ENCODE data around the gene KDELR1. TPM values are rescaled to one million over a fixed set of nuclear protein-coding genes. Genes with fewer than 3 reads are reported as not detected.

The KDELR1 gene
- total and polyA plus RNA-seq, 2 experiments from 2014 or later = 159 to 186 TPM

GRCh38 chr19:48396824-48397176 lies 5.4 kb upstream of the KDELR1 start:
- Histone ChIP-seq H3K27me3 (peaks cover 19% of the 10 kb centered on the region), H3K27ac (no peak overlapping the region), H3K9me3 (ENCODE audit: low read depth) (no peaks in the 10 kb centered on the region), H3K4me1 (ENCODE audit: low read depth) (peaks cover 14% of the 10 kb centered on the region), H3K4me3 (no peak overlapping the region), H3K36me3 (no peaks in the 10 kb centered on the region)
- no peak for DNase-seq (ENCODE audit: low read depth in 1 of 2, low spot score in 1 of 2)
- TF ChIP-seq CTCF (IDR thresholded peaks at IDR 0.05; ENCODE audit: low read depth, low read length) = no peak

GRCh38 chr19:48396016-48396823 lies 4.9 kb upstream of the KDELR1 start:
- H3K4me3 ChIP-seq = no peak overlapping the region

GRCh38 chr19:48395499-48395898 lies 4.1 kb upstream of the KDELR1 start:
- no peak overlapping the region for H3K27ac ChIP-seq
- peaks cover 19% of the 10 kb centered on the region for H3K27me3 ChIP-seq
- H3K4me3 ChIP-seq = no peak overlapping the region
- DNase-seq (ENCODE audit: low read depth in 1 of 2, low spot score in 1 of 2) = no peak
- H3K36me3 ChIP-seq = no peaks in the 10 kb centered on the region
- TF ChIP-seq CTCF (IDR thresholded peaks at IDR 0.05; ENCODE audit: low read depth, low read length) = no peak
- no peaks in the 10 kb centered on the region for H3K9me3 ChIP-seq (ENCODE audit: low read depth)
- peaks cover 14% of the 10 kb centered on the region for H3K4me1 ChIP-seq (ENCODE audit: low read depth)

More at GRCh38 chr19:48396016-48396823, 4.9 kb upstream of the KDELR1 start:
- H3K4me1 ChIP-seq (ENCODE audit: low read depth) = peaks cover 14% of the 10 kb centered on the region
- H3K27ac ChIP-seq = no peak overlapping the region
- TF ChIP-seq CTCF (IDR thresholded peaks at IDR 0.05; ENCODE audit: low read depth, low read length) = no peak
- no peak for DNase-seq (ENCODE audit: low read depth in 1 of 2, low spot score in 1 of 2)
- H3K9me3 ChIP-seq (ENCODE audit: low read depth) = no peaks in the 10 kb centered on the region
- no peaks in the 10 kb centered on the region for H3K36me3 ChIP-seq
- peaks cover 19% of the 10 kb centered on the region for H3K27me3 ChIP-seq

- Histone ChIP-seq H3K27me3 (peaks cover 19% of the 10 kb centered on the region), H3K9me3 (ENCODE audit: low read depth) (no peaks in the 10 kb centered on the region), H3K4me3 (no peak overlapping the region), H3K36me3 (no peaks in the 10 kb centered on the region), H3K27ac (no peak overlapping the region), H3K4me1 (ENCODE audit: low read depth) (peaks cover 16% of the 10 kb centered on the region)
- TF ChIP-seq CTCF (IDR thresholded peaks at IDR 0.05; ENCODE audit: low read depth, low read length) = no peak
- DNase-seq (ENCODE audit: low read depth in 1 of 2, low spot score in 1 of 2) = no peak
Observed at GRCh38 chr19:48395170-48395455, 3.8 kb upstream of the KDELR1 start.

- no peak for DNase-seq (ENCODE audit: low read depth in 1 of 2, low spot score in 1 of 2)
- peaks cover 17% of the 10 kb centered on the region for H3K4me1 ChIP-seq (ENCODE audit: low read depth)
- no peak overlapping the region for H3K27ac ChIP-seq
- no peaks in the 10 kb centered on the region for H3K36me3 ChIP-seq
- TF ChIP-seq CTCF (IDR thresholded peaks at IDR 0.05; ENCODE audit: low read depth, low read length) = no peak
- peaks cover 19% of the 10 kb centered on the region for H3K27me3 ChIP-seq
- H3K9me3 ChIP-seq (ENCODE audit: low read depth) = no peaks in the 10 kb centered on the region
- peak overlapping the region; percentile 37 for H3K4me3 ChIP-seq
Observed at GRCh38 chr19:48394331-48395169, 3.2 kb upstream of the KDELR1 start.
